Astrocyte of the cerebellum (primary cell): ENCODE data around the gene GPR157.

ENCODE experiments used
- DNase-seq: peaks from one replicate; pipeline ENCODE4 v3.0.0-alpha.2; 2011; ENCODE audit warnings: low read depth
- H3K4me3 ChIP-seq: 2 replicates; pipeline ENCODE4 v1.5.1; 2011; ENCODE audit warnings: mild to moderate bottlenecking, low read depth, low read length, moderate library complexity
- CTCF ChIP-seq: IDR thresholded peaks from 2 replicates; pipeline ENCODE4 v1.5.1; 2012; ENCODE audit warnings: low read length, low read depth, moderate library complexity, mild to moderate bottlenecking; ENCODE audit errors: missing control alignments
- in situ Hi-C: cut with HindIII; loops from 2 replicates; pipeline ENCODE4 v1.10.0; 2017; ENCODE audit warnings: low sequenced_read_pairs

The GPR157 gene

GRCh38 chr1:9052272-9053049 lies 76.4 kb downstream of the GPR157 start:
- in situ Hi-C loops, result no loop called here

DNA sequence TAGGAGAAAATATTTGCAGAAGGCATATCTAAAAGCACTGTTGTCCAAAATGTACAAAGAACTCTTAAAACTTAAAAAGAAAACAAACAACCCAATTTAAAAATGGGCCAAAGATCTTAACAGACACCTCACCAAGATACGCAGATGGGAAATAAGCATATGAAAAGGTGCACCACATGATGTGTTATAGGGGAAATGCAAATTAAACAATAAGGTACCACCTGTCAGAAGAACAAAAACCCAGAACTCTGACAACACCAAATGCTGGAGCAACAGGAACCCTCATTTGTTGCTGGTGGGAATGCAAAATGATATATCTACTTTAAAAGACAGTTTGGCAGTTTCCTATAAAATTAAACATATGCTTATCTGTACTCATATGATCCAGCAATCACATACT lies 77.5 kb downstream of the GPR157 start:
- in situ Hi-C loops, result no loop called here
- no peak for DNase-seq
- H3K4me3 ChIP-seq, result no peak overlapping the region
- TF ChIP-seq CTCF, result no peak

More at GRCh38 chr1:9052272-9053049, 76.4 kb downstream of the GPR157 start:
- TF ChIP-seq CTCF, result no peak
- no peak overlapping the region for H3K4me3 ChIP-seq
- no peak for DNase-seq

GRCh38 chr1:9050803-9051202 lies 78.1 kb downstream of the GPR157 start:
- in situ Hi-C loops, result no loop called here
- no peak overlapping the region for H3K4me3 ChIP-seq
- TF ChIP-seq CTCF, result no peak
- DNase-seq, result no peak
